HEK293 (cell line): ENCODE data around the gene DCAF10.

ENCODE experiments used
- CTCF ChIA-PET: fragments of 350-600 bp; formaldehyde crosslinking; extraction: SDS; loops from one replicate; lab custom pipeline; 2021; ENCODE audit warnings: antibody characterized with exemption; lab: Yijun Ruan, JAX
- POLR2A ChIA-PET: fragments of 300-600 bp; formaldehyde crosslinking; extraction: SDS; loops from one replicate; lab custom pipeline; 2020; ENCODE audit warnings: antibody characterized with exemption, inconsistent platforms; lab: Yijun Ruan, JAX
- H3K27ac ChIP-seq: fragments of 200-500 bp; sonication (Bioruptor generic); 2 replicates; pipeline ENCODE4 v1.5.1; 2014; ENCODE audit warnings: low read depth, low read length, control low read depth, inconsistent platforms; ENCODE audit errors: extremely low read depth
- H3K36me3 ChIP-seq, 2 experiments: fragments of 200-500 bp in 1 of 2; sonication (Bioruptor generic) in 1 of 2; 1 replicate in 1 of 2; 2 replicates in 1 of 2; pipeline ENCODE4 v1.5.1; 2014 to 2017; ENCODE audit warnings: inconsistent platforms in 2 of 2, low read length in 2 of 2; ENCODE audit not compliant: control insufficient read depth in 2 of 2, insufficient read depth in 1 of 2
- H3K4me1 ChIP-seq: fragments of 200-500 bp; sonication (Bioruptor generic); 2 replicates; pipeline ENCODE4 v1.5.1; 2014; ENCODE audit warnings: mild to moderate bottlenecking, low read length, inconsistent platforms; ENCODE audit not compliant: control insufficient read depth, insufficient read depth
- H3K4me3 ChIP-seq: 2 replicates; pipeline ENCODE4 v1.5.1; 2011; ENCODE audit warnings: low read depth, mild to moderate bottlenecking, control low read depth, low read length, moderate library complexity
- H3K9me3 ChIP-seq: fragments of 200-500 bp; sonication (Bioruptor generic); 2 replicates; pipeline ENCODE4 v1.5.1; 2014; ENCODE audit warnings: low read depth, low read length, inconsistent platforms; ENCODE audit not compliant: control insufficient read depth, insufficient read depth
- HOXC10 ChIP-seq: sonication (generic); formaldehyde crosslinking; IDR thresholded peaks from 2 replicates; pipeline ENCODE4 v1.8.1; 2023; ENCODE audit warnings: mild to moderate bottlenecking, missing genetic modification reagents
- KLF9 ChIP-seq: fragments of 450-650 bp; formaldehyde crosslinking; IDR thresholded peaks from 2 replicates; pipeline ENCODE4 v1.5.1; 2016; ENCODE audit warnings: missing biosample characterization, missing genetic modification characterization, low read depth
- ZBTB17 ChIP-seq: fragments of 450-650 bp; formaldehyde crosslinking; IDR thresholded peaks from 2 replicates; pipeline ENCODE4 v1.5.1; 2016; ENCODE audit warnings: missing biosample characterization, missing genetic modification characterization
- ZBTB20 ChIP-seq: fragments of 450-650 bp; formaldehyde crosslinking; IDR thresholded peaks from 2 replicates; pipeline ENCODE4 v1.5.1; 2016; ENCODE audit warnings: missing biosample characterization, missing genetic modification characterization
- ZBTB7A ChIP-seq: fragments of 450-650 bp; formaldehyde crosslinking; IDR thresholded peaks from 2 replicates; pipeline ENCODE4 v1.5.1; 2016; ENCODE audit warnings: low read depth, missing biosample characterization, missing genetic modification characterization
- ZNF423 ChIP-seq: fragments of 450-650 bp; formaldehyde crosslinking; IDR thresholded peaks from 2 replicates; pipeline ENCODE4 v1.5.1; 2016; ENCODE audit warnings: missing biosample characterization, missing genetic modification characterization
- ZNF596 ChIP-seq: fragments of 450-650 bp; IDR thresholded peaks from 2 replicates; pipeline ENCODE4 v1.5.0; 2018; ENCODE audit warnings: missing biosample characterization, mild to moderate bottlenecking, missing genetic modification characterization, moderate library complexity
- ZNF600 ChIP-seq: fragments of 450-650 bp; formaldehyde crosslinking; IDR thresholded peaks from 2 replicates; pipeline ENCODE4 v1.5.1; 2016; ENCODE audit warnings: missing biosample characterization, missing genetic modification characterization
- ZNF610 ChIP-seq: fragments of 450-650 bp; formaldehyde crosslinking; IDR thresholded peaks from 2 replicates; pipeline ENCODE4 v1.5.1; 2016; ENCODE audit warnings: missing biosample characterization, missing genetic modification characterization, borderline replicate concordance
- ZNF658 ChIP-seq: fragments of 450-650 bp; formaldehyde crosslinking; IDR thresholded peaks from 2 replicates; pipeline ENCODE4; 2016; ENCODE audit warnings: missing biosample characterization, missing genetic modification characterization
- ZNF776 ChIP-seq: fragments of 450-650 bp; formaldehyde crosslinking; IDR thresholded peaks from 2 replicates; pipeline ENCODE4 v1.5.0; 2017; ENCODE audit warnings: missing biosample characterization, missing genetic modification characterization, borderline replicate concordance
- TF ChIP-seq, protein P1 (sequence below): fragments of 450-650 bp; formaldehyde crosslinking; optimal IDR thresholded peaks from 2 replicates; pipeline ENCODE3; 2016; ENCODE audit warnings: missing biosample characterization, mild to moderate bottlenecking, missing genetic modification characterization
- TF ChIP-seq, protein P2 (sequence below): fragments of 450-650 bp; formaldehyde crosslinking; IDR thresholded peaks from 2 replicates; pipeline ENCODE4 v1.5.1; 2016; ENCODE audit warnings: missing biosample characterization, missing genetic modification characterization
- TF ChIP-seq, protein P3 (sequence below): fragments of 450-650 bp; formaldehyde crosslinking; IDR thresholded peaks from 2 replicates; pipeline ENCODE4 v1.5.1; 2016; ENCODE audit warnings: missing biosample characterization, missing genetic modification characterization
- TF ChIP-seq, protein P4 (sequence below): fragments of 450-650 bp; formaldehyde crosslinking; IDR thresholded peaks from 2 replicates; pipeline ENCODE4 v1.5.1; 2016; ENCODE audit warnings: missing biosample characterization, missing genetic modification characterization
- TF ChIP-seq, protein P5 (sequence below): fragments of 450-650 bp; formaldehyde crosslinking; conservative IDR thresholded peaks from 2 replicates; pipeline ENCODE4 v1.5.1; 2016; ENCODE audit warnings: low read depth, missing biosample characterization, missing genetic modification characterization
- TF ChIP-seq, protein P6 (sequence below): fragments of 450-650 bp; formaldehyde crosslinking; conservative IDR thresholded peaks from 2 replicates; pipeline ENCODE4 v1.5.1; 2016; ENCODE audit warnings: low read depth, missing biosample characterization, missing genetic modification characterization

DCAF10 gene

DNA sequence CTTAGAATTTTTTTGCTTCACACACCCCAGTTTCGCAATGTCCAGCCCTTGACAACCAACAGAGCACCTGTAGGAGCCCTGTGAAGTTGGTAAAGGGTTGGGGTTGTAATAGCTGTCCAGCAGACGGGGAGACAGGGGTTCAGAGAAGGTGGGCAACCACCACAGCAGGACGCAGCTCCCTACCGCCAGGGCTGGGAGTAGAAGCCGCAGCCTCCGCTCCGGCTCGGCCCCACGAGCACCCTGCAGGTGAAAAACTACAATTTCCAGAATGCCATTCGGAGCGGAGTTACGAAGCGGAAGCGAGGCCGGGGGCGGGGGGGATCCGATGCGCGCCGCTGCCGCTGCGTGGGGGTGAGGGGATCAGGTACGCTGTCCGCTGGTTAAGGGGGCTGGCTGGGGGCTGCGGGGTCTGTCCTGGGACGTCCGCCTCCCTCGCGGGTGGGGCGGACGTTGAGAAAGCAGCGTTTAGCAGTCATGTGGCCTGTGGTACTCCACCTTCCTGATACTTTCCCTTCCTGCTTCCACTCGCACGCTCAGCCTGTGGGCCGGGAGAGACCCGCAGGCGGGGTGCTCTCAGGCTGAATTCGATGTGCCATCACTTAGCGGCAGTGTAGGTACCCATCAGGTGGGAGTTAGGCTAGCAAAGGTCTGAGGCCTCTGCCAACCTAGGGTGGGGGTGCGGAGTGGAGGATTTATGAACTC, 47.0 kb upstream of the DCAF10 start, which contains the start of gene TRMT10B:
TRMT10B (plus strand) TSS at position 317 of the 702 bp plus-strand sequence. CDS start 8,127 bp downstream, outside the sequence.
- H3K36me3 ChIP-seq, result peaks cover 0 to 3% of the 10 kb centered on the region in 2 experiments; a peak in 1 of 3 replicates
- peak within 1 kb of the TSS; percentile 79 for H3K4me3 ChIP-seq
- no peaks in the 10 kb centered on the region for H3K4me1 ChIP-seq
- ChIA-PET POLR2A (interaction anchor here (0.6 to 1.0 kb wide), 3 partner anchors 10 to 196 kb away, joined by 3 read pairs; partner anchors contain the start of gene EXOSC3), CTCF (interaction anchor here (0.7 kb wide), 1 partner anchor 20 kb away, joined by 3 read pairs; no protein-coding TSS in a partner anchor)
- peak within 1 kb of the TSS; percentile 26; the same call in 1 of the 2 replicates for H3K27ac ChIP-seq
- H3K9me3 ChIP-seq, result no peaks in the 10 kb centered on the region
- TF ChIP-seq, protein P1, sequence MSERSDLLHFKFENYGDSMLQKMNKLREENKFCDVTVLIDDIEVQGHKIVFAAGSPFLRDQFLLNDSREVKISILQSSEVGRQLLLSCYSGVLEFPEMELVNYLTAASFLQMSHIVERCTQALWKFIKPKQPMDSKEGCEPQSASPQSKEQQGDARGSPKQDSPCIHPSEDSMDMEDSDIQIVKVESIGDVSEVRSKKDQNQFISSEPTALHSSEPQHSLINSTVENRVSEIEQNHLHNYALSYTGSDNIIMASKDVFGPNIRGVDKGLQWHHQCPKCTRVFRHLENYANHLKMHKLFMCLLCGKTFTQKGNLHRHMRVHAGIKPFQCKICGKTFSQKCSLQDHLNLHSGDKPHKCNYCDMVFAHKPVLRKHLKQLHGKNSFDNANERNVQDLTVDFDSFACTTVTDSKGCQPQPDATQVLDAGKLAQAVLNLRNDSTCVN (tag by site-specific recombination), result peak; percentile 60
- TF ChIP-seq, protein P2, sequence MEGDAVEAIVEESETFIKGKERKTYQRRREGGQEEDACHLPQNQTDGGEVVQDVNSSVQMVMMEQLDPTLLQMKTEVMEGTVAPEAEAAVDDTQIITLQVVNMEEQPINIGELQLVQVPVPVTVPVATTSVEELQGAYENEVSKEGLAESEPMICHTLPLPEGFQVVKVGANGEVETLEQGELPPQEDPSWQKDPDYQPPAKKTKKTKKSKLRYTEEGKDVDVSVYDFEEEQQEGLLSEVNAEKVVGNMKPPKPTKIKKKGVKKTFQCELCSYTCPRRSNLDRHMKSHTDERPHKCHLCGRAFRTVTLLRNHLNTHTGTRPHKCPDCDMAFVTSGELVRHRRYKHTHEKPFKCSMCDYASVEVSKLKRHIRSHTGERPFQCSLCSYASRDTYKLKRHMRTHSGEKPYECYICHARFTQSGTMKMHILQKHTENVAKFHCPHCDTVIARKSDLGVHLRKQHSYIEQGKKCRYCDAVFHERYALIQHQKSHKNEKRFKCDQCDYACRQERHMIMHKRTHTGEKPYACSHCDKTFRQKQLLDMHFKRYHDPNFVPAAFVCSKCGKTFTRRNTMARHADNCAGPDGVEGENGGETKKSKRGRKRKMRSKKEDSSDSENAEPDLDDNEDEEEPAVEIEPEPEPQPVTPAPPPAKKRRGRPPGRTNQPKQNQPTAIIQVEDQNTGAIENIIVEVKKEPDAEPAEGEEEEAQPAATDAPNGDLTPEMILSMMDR, result no peak
- TF ChIP-seq ZNF596 (tag by site-specific recombination) (no peak), ZNF776 (no peak), ZBTB20 (tag by site-specific recombination) (peak; percentile 42; the same call in 1 of the 2 replicates), ZBTB7A (tag by site-specific recombination) (no peak), HOXC10 (no peak), ZNF423 (no peak), ZBTB17 (tag by site-specific recombination) (peak; percentile 61), ZNF658 (tag by site-specific recombination) (no peak), ZNF610 (no peak), ZNF600 (tag by site-specific recombination) (peak; percentile 61), KLF9 (0 out of 2 replicates have a peak, but pooled peaks have one; percentile 16)
- TF ChIP-seq, protein P3, sequence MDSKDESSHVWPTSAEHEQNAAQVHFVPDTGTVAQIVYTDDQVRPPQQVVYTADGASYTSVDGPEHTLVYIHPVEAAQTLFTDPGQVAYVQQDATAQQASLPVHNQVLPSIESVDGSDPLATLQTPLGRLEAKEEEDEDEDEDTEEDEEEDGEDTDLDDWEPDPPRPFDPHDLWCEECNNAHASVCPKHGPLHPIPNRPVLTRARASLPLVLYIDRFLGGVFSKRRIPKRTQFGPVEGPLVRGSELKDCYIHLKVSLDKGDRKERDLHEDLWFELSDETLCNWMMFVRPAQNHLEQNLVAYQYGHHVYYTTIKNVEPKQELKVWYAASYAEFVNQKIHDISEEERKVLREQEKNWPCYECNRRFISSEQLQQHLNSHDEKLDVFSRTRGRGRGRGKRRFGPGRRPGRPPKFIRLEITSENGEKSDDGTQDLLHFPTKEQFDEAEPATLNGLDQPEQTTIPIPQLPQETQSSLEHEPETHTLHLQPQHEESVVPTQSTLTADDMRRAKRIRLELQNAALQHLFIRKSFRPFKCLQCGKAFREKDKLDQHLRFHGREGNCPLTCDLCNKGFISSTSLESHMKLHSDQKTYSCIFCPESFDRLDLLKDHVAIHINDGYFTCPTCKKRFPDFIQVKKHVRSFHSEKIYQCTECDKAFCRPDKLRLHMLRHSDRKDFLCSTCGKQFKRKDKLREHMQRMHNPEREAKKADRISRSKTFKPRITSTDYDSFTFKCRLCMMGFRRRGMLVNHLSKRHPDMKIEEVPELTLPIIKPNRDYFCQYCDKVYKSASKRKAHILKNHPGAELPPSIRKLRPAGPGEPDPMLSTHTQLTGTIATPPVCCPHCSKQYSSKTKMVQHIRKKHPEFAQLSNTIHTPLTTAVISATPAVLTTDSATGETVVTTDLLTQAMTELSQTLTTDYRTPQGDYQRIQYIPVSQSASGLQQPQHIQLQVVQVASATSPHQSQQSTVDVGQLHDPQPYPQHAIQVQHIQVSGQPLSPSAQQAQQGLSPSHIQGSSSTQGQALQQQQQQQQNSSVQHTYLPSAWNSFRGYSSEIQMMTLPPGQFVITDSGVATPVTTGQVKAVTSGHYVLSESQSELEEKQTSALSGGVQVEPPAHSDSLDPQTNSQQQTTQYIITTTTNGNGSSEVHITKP (tag by site-specific recombination), result peak; percentile 91
- TF ChIP-seq, protein P4, sequence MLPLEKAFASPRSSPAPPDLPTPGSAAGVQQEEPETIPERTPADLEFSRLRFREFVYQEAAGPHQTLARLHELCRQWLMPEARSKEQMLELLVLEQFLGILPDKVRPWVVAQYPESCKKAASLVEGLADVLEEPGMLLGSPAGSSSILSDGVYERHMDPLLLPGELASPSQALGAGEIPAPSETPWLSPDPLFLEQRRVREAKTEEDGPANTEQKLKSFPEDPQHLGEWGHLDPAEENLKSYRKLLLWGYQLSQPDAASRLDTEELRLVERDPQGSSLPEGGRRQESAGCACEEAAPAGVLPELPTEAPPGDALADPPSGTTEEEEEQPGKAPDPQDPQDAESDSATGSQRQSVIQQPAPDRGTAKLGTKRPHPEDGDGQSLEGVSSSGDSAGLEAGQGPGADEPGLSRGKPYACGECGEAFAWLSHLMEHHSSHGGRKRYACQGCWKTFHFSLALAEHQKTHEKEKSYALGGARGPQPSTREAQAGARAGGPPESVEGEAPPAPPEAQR (tag by site-specific recombination), result no peak
- TF ChIP-seq, protein P5, sequence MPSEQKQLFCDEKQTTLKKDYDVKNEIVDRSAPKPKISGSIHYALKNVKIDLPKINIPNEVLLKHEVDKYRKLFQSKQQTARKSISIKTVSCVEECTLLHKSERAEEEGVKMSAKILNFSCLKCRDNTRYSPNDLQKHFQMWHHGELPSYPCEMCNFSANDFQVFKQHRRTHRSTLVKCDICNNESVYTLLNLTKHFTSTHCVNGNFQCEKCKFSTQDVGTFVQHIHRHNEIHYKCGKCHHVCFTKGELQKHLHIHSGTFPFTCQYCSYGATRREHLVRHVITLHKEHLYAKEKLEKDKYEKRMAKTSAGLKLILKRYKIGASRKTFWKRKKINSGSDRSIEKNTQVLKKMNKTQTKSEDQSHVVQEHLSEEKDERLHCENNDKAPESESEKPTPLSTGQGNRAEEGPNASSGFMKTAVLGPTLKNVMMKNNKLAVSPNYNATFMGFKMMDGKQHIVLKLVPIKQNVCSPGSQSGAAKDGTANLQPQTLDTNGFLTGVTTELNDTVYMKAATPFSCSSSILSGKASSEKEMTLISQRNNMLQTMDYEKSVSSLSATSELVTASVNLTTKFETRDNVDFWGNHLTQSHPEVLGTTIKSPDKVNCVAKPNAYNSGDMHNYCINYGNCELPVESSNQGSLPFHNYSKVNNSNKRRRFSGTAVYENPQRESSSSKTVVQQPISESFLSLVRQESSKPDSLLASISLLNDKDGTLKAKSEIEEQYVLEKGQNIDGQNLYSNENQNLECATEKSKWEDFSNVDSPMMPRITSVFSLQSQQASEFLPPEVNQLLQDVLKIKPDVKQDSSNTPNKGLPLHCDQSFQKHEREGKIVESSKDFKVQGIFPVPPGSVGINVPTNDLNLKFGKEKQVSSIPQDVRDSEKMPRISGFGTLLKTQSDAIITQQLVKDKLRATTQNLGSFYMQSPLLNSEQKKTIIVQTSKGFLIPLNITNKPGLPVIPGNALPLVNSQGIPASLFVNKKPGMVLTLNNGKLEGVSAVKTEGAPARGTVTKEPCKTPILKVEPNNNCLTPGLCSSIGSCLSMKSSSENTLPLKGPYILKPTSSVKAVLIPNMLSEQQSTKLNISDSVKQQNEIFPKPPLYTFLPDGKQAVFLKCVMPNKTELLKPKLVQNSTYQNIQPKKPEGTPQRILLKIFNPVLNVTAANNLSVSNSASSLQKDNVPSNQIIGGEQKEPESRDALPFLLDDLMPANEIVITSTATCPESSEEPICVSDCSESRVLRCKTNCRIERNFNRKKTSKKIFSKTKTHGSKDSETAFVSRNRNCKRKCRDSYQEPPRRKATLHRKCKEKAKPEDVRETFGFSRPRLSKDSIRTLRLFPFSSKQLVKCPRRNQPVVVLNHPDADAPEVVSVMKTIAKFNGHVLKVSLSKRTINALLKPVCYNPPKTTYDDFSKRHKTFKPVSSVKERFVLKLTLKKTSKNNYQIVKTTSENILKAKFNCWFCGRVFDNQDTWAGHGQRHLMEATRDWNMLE (tag by site-specific recombination), result peak; percentile 34; the same call in 1 of the 2 replicates
- TF ChIP-seq, protein P6, sequence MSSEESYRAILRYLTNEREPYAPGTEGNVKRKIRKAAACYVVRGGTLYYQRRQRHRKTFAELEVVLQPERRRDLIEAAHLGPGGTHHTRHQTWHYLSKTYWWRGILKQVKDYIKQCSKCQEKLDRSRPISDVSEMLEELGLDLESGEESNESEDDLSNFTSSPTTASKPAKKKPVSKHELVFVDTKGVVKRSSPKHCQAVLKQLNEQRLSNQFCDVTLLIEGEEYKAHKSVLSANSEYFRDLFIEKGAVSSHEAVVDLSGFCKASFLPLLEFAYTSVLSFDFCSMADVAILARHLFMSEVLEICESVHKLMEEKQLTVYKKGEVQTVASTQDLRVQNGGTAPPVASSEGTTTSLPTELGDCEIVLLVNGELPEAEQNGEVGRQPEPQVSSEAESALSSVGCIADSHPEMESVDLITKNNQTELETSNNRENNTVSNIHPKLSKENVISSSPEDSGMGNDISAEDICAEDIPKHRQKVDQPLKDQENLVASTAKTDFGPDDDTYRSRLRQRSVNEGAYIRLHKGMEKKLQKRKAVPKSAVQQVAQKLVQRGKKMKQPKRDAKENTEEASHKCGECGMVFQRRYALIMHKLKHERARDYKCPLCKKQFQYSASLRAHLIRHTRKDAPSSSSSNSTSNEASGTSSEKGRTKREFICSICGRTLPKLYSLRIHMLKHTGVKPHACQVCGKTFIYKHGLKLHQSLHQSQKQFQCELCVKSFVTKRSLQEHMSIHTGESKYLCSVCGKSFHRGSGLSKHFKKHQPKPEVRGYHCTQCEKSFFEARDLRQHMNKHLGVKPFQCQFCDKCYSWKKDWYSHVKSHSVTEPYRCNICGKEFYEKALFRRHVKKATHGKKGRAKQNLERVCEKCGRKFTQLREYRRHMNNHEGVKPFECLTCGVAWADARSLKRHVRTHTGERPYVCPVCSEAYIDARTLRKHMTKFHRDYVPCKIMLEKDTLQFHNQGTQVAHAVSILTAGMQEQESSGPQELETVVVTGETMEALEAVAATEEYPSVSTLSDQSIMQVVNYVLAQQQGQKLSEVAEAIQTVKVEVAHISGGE (tag by site-specific recombination), result peak; percentile 75
